GM12878 (cell line): ENCODE measurements around the gene MRTFA. TPM values are rescaled to one million over a fixed set of nuclear protein-coding genes. Genes with fewer than 3 reads are reported as not detected.

Experiments
- BCL11A ChIP-seq: IDR thresholded peaks from 2 replicates; pipeline ENCODE4 v1.6.1; 2011; ENCODE audit warnings: low read depth, low read length
- EZH2 ChIP-seq: IDR thresholded peaks from 2 replicates; pipeline ENCODE4 v1.6.1; 2012; ENCODE audit warnings: low read depth, mild to moderate bottlenecking, control low read depth, inconsistent platforms, low read length, borderline replicate concordance; ENCODE audit not compliant: control insufficient read depth
- HCFC1 ChIP-seq: fragments of 150-350 bp; IDR thresholded peaks from 2 replicates; pipeline ENCODE4 v1.6.1; 2014; ENCODE audit warnings: low read length
- NFIC ChIP-seq: IDR thresholded peaks from 2 replicates; pipeline ENCODE4 v1.6.1; 2012; ENCODE audit warnings: low read depth, mild to moderate bottlenecking, inconsistent platforms, low read length, moderate library complexity
- NFYB ChIP-seq: IDR thresholded peaks from 2 replicates; pipeline ENCODE4 v1.6.1; 2011; ENCODE audit warnings: low read depth, mild to moderate bottlenecking, low read length, improper control_type of control experiment, moderate library complexity; ENCODE audit not compliant: insufficient read depth
- SREBF2 ChIP-seq: IDR thresholded peaks from 2 replicates; pipeline ENCODE4 v1.6.1; 2012; ENCODE audit warnings: mild to moderate bottlenecking, low read length
- ZBED1 ChIP-seq: IDR thresholded peaks from 2 replicates; pipeline ENCODE4 v1.6.1; 2016; ENCODE audit warnings: borderline replicate concordance
- ZNF207 ChIP-seq: fragments of 450-650 bp; IDR thresholded peaks from 2 replicates; pipeline ENCODE4 v1.6.1; 2014; ENCODE audit warnings: antibody characterized with exemption, mild to moderate bottlenecking, borderline replicate concordance
- polyA plus RNA-seq, 11 experiments: library from polyadenylated mRNA; depleted of rRNA in 4 of 11; unstranded in 6 of 11; stranded (reverse) in 5 of 11; fragments of >200 nt; fragmentation: Nextera tagmentation in 4 of 11; fragmentation: Illumina TruSeq in 1 of 11; extraction: Ambion mirVana in 4 of 11; extraction: Trizol in 1 of 11; gene quantifications; 1 replicate in 1 of 11; 2 replicates in 10 of 11; pipeline versions ENCODE4 v1.2.1 to v1.2.3, GENCODE V29; 2011 to 2016; ENCODE audit warnings: inconsistent platforms in 2 of 11, missing spikeins in 2 of 11, low read depth in 1 of 11
- total RNA-seq, 4 experiments: library from RNA; depleted of rRNA in 3 of 4; stranded (reverse); fragments of >200 nt in 3 of 4; fragmentation: Illumina TruSeq in 1 of 4; extraction: Trizol in 1 of 4; gene quantifications; 2 replicates each; pipeline versions ENCODE4 v1.2.1 to v1.2.3, GENCODE V29; 2013 to 2021
- TF ChIP-seq, protein P1 (sequence below): fragments of 450-650 bp; IDR thresholded peaks from 2 replicates; pipeline ENCODE4 v1.6.1; 2018; ENCODE audit warnings: borderline replicate concordance, mild to moderate bottlenecking; ENCODE audit not compliant: partially characterized antibody
- TF ChIP-seq, protein P2 (sequence below): fragments of 450-650 bp; IDR thresholded peaks from 2 replicates; pipeline ENCODE4 v1.6.1; 2016; ENCODE audit warnings: mild to moderate bottlenecking, moderate library complexity, borderline replicate concordance
- TF ChIP-seq, protein P3 (sequence below): fragments of 450-650 bp; IDR thresholded peaks from 2 replicates; pipeline ENCODE4 v1.6.1; 2017; ENCODE audit warnings: mild to moderate bottlenecking, moderate library complexity
- TF ChIP-seq, protein P4 (sequence below): fragments of 450-650 bp; IDR thresholded peaks from 2 replicates; pipeline ENCODE4 v1.6.1; 2017; ENCODE audit warnings: mild to moderate bottlenecking, low read depth, inconsistent platforms; ENCODE audit not compliant: poor library complexity, severe bottlenecking
- TF ChIP-seq, protein P5 (sequence below): IDR thresholded peaks from 2 replicates; pipeline ENCODE4 v1.6.1; 2011; ENCODE audit warnings: borderline replicate concordance, low read depth, mild to moderate bottlenecking, moderate library complexity, mixed read lengths, low read length; ENCODE audit not compliant: insufficient read depth; ENCODE audit errors: extremely low read length
- TF ChIP-seq, protein P6 (sequence below): IDR thresholded peaks from 2 replicates; pipeline ENCODE4 v1.6.1; 2012; ENCODE audit warnings: low read depth, low read length, improper control_type of control experiment

MRTFA gene
- total and polyA plus RNA-seq, 10 of the 15 experiments (the other 5 are each of a cell fraction or from before 2014, with no cell fraction given) = 2.0 to 63.9 (median 17.9) TPM

DNA sequence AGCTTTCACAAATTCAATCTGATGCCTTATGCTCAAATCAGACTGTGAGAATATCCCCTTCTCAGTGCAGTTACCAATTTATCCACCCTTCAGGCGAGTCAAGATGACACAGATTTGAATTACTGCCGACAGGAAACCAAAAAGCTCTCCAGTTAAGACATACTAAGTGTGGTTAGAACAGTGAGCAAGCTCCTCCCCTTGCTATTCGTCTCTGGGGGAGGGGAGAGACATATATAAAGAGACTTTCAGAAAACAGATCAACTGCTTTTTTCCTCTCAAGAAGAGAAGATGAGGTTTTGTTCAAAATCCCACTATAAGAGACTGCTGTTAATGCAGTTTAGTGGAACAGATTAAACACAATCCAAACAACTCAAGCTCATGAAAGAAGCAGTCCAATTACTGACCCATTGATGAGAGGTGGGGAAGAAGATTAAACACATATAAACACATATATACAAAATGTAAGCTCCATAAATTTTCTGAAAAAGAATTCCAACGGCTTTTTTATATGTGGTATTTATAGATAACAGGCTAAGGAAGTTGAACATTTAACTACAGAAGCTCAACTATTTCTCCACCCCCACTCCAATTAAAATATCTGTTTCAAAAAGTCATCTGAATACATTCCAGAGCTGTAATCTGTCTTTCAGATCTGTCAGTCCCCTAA lies 102.7 kb downstream of the MRTFA start (continued):
- TF ChIP-seq, protein P1, sequence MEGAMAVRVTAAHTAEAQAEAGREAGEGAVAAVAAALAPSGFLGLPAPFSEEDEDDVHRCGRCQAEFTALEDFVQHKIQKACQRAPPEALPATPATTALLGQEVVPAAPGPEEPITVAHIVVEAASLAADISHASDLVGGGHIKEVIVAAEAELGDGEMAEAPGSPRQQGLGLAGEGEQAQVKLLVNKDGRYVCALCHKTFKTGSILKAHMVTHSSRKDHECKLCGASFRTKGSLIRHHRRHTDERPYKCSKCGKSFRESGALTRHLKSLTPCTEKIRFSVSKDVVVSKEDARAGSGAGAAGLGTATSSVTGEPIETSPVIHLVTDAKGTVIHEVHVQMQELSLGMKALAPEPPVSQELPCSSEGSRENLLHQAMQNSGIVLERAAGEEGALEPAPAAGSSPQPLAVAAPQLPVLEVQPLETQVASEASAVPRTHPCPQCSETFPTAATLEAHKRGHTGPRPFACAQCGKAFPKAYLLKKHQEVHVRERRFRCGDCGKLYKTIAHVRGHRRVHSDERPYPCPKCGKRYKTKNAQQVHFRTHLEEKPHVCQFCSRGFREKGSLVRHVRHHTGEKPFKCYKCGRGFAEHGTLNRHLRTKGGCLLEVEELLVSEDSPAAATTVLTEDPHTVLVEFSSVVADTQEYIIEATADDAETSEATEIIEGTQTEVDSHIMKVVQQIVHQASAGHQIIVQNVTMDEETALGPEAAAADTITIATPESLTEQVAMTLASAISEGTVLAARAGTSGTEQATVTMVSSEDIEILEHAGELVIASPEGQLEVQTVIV = no peak
- TF ChIP-seq, protein P2, sequence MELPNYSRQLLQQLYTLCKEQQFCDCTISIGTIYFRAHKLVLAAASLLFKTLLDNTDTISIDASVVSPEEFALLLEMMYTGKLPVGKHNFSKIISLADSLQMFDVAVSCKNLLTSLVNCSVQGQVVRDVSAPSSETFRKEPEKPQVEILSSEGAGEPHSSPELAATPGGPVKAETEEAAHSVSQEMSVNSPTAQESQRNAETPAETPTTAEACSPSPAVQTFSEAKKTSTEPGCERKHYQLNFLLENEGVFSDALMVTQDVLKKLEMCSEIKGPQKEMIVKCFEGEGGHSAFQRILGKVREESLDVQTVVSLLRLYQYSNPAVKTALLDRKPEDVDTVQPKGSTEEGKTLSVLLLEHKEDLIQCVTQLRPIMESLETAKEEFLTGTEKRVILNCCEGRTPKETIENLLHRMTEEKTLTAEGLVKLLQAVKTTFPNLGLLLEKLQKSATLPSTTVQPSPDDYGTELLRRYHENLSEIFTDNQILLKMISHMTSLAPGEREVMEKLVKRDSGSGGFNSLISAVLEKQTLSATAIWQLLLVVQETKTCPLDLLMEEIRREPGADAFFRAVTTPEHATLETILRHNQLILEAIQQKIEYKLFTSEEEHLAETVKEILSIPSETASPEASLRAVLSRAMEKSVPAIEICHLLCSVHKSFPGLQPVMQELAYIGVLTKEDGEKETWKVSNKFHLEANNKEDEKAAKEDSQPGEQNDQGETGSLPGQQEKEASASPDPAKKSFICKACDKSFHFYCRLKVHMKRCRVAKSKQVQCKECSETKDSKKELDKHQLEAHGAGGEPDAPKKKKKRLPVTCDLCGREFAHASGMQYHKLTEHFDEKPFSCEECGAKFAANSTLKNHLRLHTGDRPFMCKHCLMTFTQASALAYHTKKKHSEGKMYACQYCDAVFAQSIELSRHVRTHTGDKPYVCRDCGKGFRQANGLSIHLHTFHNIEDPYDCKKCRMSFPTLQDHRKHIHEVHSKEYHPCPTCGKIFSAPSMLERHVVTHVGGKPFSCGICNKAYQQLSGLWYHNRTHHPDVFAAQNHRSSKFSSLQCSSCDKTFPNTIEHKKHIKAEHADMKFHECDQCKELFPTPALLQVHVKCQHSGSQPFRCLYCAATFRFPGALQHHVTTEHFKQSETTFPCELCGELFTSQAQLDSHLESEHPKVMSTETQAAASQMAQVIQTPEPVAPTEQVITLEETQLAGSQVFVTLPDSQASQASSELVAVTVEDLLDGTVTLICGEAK = no peak
- no peak for TF ChIP-seq HCFC1
- TF ChIP-seq NFIC = peak; percentile 37; the same call in 1 of the 2 replicates
- no peak for TF ChIP-seq ZBED1
- TF ChIP-seq, protein P3, sequence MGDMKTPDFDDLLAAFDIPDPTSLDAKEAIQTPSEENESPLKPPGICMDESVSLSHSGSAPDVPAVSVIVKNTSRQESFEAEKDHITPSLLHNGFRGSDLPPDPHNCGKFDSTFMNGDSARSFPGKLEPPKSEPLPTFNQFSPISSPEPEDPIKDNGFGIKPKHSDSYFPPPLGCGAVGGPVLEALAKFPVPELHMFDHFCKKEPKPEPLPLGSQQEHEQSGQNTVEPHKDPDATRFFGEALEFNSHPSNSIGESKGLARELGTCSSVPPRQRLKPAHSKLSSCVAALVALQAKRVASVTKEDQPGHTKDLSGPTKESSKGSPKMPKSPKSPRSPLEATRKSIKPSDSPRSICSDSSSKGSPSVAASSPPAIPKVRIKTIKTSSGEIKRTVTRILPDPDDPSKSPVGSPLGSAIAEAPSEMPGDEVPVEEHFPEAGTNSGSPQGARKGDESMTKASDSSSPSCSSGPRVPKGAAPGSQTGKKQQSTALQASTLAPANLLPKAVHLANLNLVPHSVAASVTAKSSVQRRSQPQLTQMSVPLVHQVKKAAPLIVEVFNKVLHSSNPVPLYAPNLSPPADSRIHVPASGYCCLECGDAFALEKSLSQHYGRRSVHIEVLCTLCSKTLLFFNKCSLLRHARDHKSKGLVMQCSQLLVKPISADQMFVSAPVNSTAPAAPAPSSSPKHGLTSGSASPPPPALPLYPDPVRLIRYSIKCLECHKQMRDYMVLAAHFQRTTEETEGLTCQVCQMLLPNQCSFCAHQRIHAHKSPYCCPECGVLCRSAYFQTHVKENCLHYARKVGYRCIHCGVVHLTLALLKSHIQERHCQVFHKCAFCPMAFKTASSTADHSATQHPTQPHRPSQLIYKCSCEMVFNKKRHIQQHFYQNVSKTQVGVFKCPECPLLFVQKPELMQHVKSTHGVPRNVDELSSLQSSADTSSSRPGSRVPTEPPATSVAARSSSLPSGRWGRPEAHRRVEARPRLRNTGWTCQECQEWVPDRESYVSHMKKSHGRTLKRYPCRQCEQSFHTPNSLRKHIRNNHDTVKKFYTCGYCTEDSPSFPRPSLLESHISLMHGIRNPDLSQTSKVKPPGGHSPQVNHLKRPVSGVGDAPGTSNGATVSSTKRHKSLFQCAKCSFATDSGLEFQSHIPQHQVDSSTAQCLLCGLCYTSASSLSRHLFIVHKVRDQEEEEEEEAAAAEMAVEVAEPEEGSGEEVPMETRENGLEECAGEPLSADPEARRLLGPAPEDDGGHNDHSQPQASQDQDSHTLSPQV = no peak
- TF ChIP-seq SREBF2 = no peak
- no peak for TF ChIP-seq BCL11A
- no peak for TF ChIP-seq EZH2
- no peak for TF ChIP-seq NFYB
- TF ChIP-seq, protein P4, sequence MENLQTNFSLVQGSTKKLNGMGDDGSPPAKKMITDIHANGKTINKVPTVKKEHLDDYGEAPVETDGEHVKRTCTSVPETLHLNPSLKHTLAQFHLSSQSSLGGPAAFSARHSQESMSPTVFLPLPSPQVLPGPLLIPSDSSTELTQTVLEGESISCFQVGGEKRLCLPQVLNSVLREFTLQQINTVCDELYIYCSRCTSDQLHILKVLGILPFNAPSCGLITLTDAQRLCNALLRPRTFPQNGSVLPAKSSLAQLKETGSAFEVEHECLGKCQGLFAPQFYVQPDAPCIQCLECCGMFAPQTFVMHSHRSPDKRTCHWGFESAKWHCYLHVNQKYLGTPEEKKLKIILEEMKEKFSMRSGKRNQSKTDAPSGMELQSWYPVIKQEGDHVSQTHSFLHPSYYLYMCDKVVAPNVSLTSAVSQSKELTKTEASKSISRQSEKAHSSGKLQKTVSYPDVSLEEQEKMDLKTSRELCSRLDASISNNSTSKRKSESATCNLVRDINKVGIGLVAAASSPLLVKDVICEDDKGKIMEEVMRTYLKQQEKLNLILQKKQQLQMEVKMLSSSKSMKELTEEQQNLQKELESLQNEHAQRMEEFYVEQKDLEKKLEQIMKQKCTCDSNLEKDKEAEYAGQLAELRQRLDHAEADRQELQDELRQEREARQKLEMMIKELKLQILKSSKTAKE = no peak
- TF ChIP-seq, protein P5, sequence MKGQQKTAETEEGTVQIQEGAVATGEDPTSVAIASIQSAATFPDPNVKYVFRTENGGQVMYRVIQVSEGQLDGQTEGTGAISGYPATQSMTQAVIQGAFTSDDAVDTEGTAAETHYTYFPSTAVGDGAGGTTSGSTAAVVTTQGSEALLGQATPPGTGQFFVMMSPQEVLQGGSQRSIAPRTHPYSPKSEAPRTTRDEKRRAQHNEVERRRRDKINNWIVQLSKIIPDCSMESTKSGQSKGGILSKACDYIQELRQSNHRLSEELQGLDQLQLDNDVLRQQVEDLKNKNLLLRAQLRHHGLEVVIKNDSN = no peak
- TF ChIP-seq ZNF207 = no peak
- TF ChIP-seq, protein P6, sequence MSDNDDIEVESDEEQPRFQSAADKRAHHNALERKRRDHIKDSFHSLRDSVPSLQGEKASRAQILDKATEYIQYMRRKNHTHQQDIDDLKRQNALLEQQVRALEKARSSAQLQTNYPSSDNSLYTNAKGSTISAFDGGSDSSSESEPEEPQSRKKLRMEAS = no peak
